Lung microvascular endothelial cell (primary cell): ENCODE results near the gene SH3RF3. TPM values are rescaled to one million over a fixed set of nuclear protein-coding genes. Genes with fewer than 3 reads are reported as not detected.
A peak's percentile ranks its signal among the peaks of the same experiment; 100 is the strongest.

Source experiments
- DNase-seq, 2 donors: peaks; one replicate each; pipeline versions ENCODE4 v3.0.0 to v3.0.0-alpha.2; 2010; ENCODE audit warnings: low read depth in 2 of 2
- total RNA-seq: library from RNA; depleted of rRNA; stranded (reverse); fragments of >200 nt; gene quantifications from 2 replicates; pipeline ENCODE4 v1.2.1, GENCODE V29; 2014

Gene SH3RF3
- total RNA-seq, 1 donor from 2014 or later = 7.3 TPM

- DNase-seq = peak; percentile 66 to 71
Measured at GRCh38 chr2:109516445-109517117, 387.6 kb downstream of the SH3RF3 start.

GRCh38 chr2:109517118-109517889 is 388.3 kb downstream of the SH3RF3 start:
- no peak for DNase-seq

- DNase-seq = no peak
Measured at GRCh38 chr2:109519513-109519912, 390.5 kb downstream of the SH3RF3 start.

- DNase-seq = no peak
Measured at GRCh38 chr2:109521233-109522062, 392.4 kb downstream of the SH3RF3 start.

GRCh38 chr2:109522063-109522374 is 393.0 kb downstream of the SH3RF3 start:
- DNase-seq = no peak

GRCh38 chr2:109523121-109523520 is 394.1 kb downstream of the SH3RF3 start:
- no peak for DNase-seq

- no peak for DNase-seq
Measured at GRCh38 chr2:109523536-109524361, 394.7 kb downstream of the SH3RF3 start.

- no peak for DNase-seq
Measured at GRCh38 chr2:109525836-109526235, 396.8 kb downstream of the SH3RF3 start.

- DNase-seq = no peak
Measured at GRCh38 chr2:109526442-109526970, 397.5 kb downstream of the SH3RF3 start.

- DNase-seq = no peak
Measured at GRCh38 chr2:109527079-109527478, 398.1 kb downstream of the SH3RF3 start.

GRCh38 chr2:109527846-109528705 is 399.1 kb downstream of the SH3RF3 start:
- no peak for DNase-seq

- DNase-seq = no peak
Measured at GRCh38 chr2:109528811-109529501, 400.0 kb downstream of the SH3RF3 start.

GRCh38 chr2:109529532-109530449 is 400.8 kb downstream of the SH3RF3 start:
- DNase-seq = no peak

- no peak for DNase-seq
Measured at GRCh38 chr2:109530712-109531111, 401.7 kb downstream of the SH3RF3 start.

GRCh38 chr2:109531221-109531620 is 402.2 kb downstream of the SH3RF3 start:
- no peak for DNase-seq

- no peak for DNase-seq
Measured at GRCh38 chr2:109531896-109532727, 403.1 kb downstream of the SH3RF3 start.

GRCh38 chr2:109532728-109533076 is 403.7 kb downstream of the SH3RF3 start:
- DNase-seq = no peak

- no peak for DNase-seq
Measured at GRCh38 chr2:109533823-109534222, 404.8 kb downstream of the SH3RF3 start.
